A549 (cell line): ENCODE data around the gene BAHCC1. TPM values are rescaled to one million over a fixed set of nuclear protein-coding genes. Genes with fewer than 3 reads are reported as not detected.
A peak's percentile ranks its signal among the peaks of the same experiment; 100 is the strongest.

Experiments
- ATAC-seq, 2 experiments: fragments of 200-7000 bp in 1 of 2; fragments of >200 bp in 1 of 2; cut with Nextera tagmentation in 1 of 2; cut with Tn5 transposase in 1 of 2; 3 replicates each; pipeline versions ENCODE4 v1.8.0 to v1.9.1; 2018 to 2020; ENCODE audit warnings: mild to moderate bottlenecking in 1 of 2, moderate library complexity in 1 of 2
- CTCF ChIA-PET: fragments of 300-600 bp; sonication (Branson Sonifier 250); formaldehyde crosslinking; extraction: SDS; loops from one replicate; lab custom pipeline; 2021; ENCODE audit warnings: antibody characterized with exemption, inconsistent platforms; lab: Yijun Ruan, JAX
- POLR2A ChIA-PET: fragments of 350-600 bp; formaldehyde crosslinking; extraction: SDS; loops from one replicate; lab custom pipeline; 2021; ENCODE audit warnings: antibody characterized with exemption, inconsistent platforms; lab: Yijun Ruan, JAX
- DNase-seq, 2 experiments: peaks; one replicate each; pipeline versions ENCODE4 v3.0.0 to v3.0.0-alpha.2; 2011 to 2016; ENCODE audit warnings: low read depth in 1 of 2, low spot score in 1 of 2
- FAIRE-seq: peaks from 2 replicates; lab custom pipeline; 2011; peaks lifted over from hg19 to GRCh38; lab: Jason Lieb, UNC
- H3K27ac ChIP-seq, 2 experiments: fragments of >200 bp; sonication (Bioruptor Twin); formaldehyde crosslinking; 3 replicates each; pipeline ENCODE4 v1.5.1; 2016 to 2017
- H3K4me1 ChIP-seq: fragments of >200 bp; sonication (Bioruptor Twin); formaldehyde crosslinking; 3 replicates; pipeline ENCODE4 v1.6.1; 2016
- H3K4me2 ChIP-seq: fragments of >200 bp; sonication (Bioruptor Twin); formaldehyde crosslinking; 3 replicates; pipeline ENCODE4 v1.6.1; 2016
- H3K4me3 ChIP-seq: fragments of >200 bp; sonication (Bioruptor Twin); formaldehyde crosslinking; 3 replicates; pipeline ENCODE4 v1.5.1; 2016
- H3K9me3 ChIP-seq: fragments of >200 bp; sonication (Bioruptor Twin); formaldehyde crosslinking; 3 replicates; pipeline ENCODE4 v1.6.1; 2016
- BCL3 ChIP-seq: fragments of >200 bp; sonication (Bioruptor Twin); formaldehyde crosslinking; IDR thresholded peaks from 3 replicates; pipeline ENCODE4 v1.6.1; 2016
- CTCF ChIP-seq: fragments of >200 bp; sonication (Bioruptor Twin); formaldehyde crosslinking; IDR thresholded peaks from 3 replicates; pipeline ENCODE4 v1.5.1; 2016
- E2F6 ChIP-seq: IDR thresholded peaks from 2 replicates; pipeline ENCODE4 v1.6.1; 2012; ENCODE audit warnings: low read depth, borderline replicate concordance
- EHF ChIP-seq: fragments of 250-450 bp; sonication (Bioruptor Pico); IDR thresholded peaks from 2 replicates; pipeline ENCODE4 v1.5.0; 2020; ENCODE audit warnings: mild to moderate bottlenecking
- EP300 ChIP-seq, 2 experiments: fragments of >200 bp; sonication (Bioruptor Twin); formaldehyde crosslinking; IDR thresholded peaks; 2 replicates in 1 of 2; 3 replicates in 1 of 2; pipeline ENCODE4 v1.6.1; 2016 to 2017
- GATA3 ChIP-seq: IDR thresholded peaks from 2 replicates; pipeline ENCODE4 v1.6.1; 2012; ENCODE audit warnings: borderline replicate concordance
- JUN ChIP-seq, 2 experiments: fragments of >200 bp; sonication (Bioruptor Twin); formaldehyde crosslinking; IDR thresholded peaks; 2 replicates in 1 of 2; 3 replicates in 1 of 2; pipeline ENCODE4 v1.6.1; 2016 to 2017
- KDM5A ChIP-seq: fragments of 200-600 bp; sonication (generic); IDR thresholded peaks from 2 replicates; pipeline ENCODE4 v1.6.1; 2016; ENCODE audit warnings: antibody characterized with exemption, mild to moderate bottlenecking
- MAX ChIP-seq: IDR thresholded peaks from 2 replicates; pipeline ENCODE4 v1.6.1; 2012
- PBX3 ChIP-seq: IDR thresholded peaks from 2 replicates; pipeline ENCODE4 v1.6.1; 2012
- PHF8 ChIP-seq: fragments of 200-600 bp; sonication (generic); IDR thresholded peaks from 2 replicates; pipeline ENCODE4 v1.6.1; 2016; ENCODE audit warnings: low read depth, mild to moderate bottlenecking, antibody characterized with exemption, moderate library complexity, borderline replicate concordance
- POLR2A ChIP-seq: IDR thresholded peaks from 2 replicates; pipeline ENCODE4 v1.6.1; 2012; ENCODE audit warnings: mild to moderate bottlenecking, low read length
- POLR2AphosphoS2 ChIP-seq: conservative IDR thresholded peaks from 2 replicates; pipeline ENCODE4 v1.6.1; 2012; ENCODE audit warnings: low read length, improper control_type of control experiment, inconsistent platforms
- RNF2 ChIP-seq: fragments of 200-600 bp; sonication (generic); IDR thresholded peaks from 2 replicates; pipeline ENCODE4 v1.6.1; 2016; ENCODE audit warnings: low read depth, mild to moderate bottlenecking, antibody characterized with exemption, moderate library complexity, borderline replicate concordance
- SMC3 ChIP-seq: fragments of >200 bp; sonication (Bioruptor Twin); formaldehyde crosslinking; IDR thresholded peaks from 3 replicates; pipeline ENCODE4 v1.6.1; 2018; ENCODE audit warnings: inconsistent platforms
- SREBF2 ChIP-seq: fragments of 450-650 bp; IDR thresholded peaks from 2 replicates; pipeline ENCODE4 v1.6.1; 2014; ENCODE audit warnings: mild to moderate bottlenecking, moderate library complexity
- TFCP2L1 ChIP-seq: fragments of 250-450 bp; sonication (Bioruptor Pico); IDR thresholded peaks from 2 replicates; pipeline ENCODE4 v1.5.0; 2021; ENCODE audit warnings: mild to moderate bottlenecking
- WGBS: methylation state at CpG from one replicate; pipeline ENCODE4 v1.1.6; 2017; ENCODE audit errors: missing lambda C conversion rate; 5-methylcytosine and 5-hydroxymethylcytosine counted together
- polyA plus RNA-seq, 4 experiments: library from polyadenylated mRNA; depleted of rRNA in 3 of 4; stranded (reverse); fragments of >200 nt; fragmentation: RNase III in 1 of 4; extraction: RNeasy Plus Mini Kit Qiagen cat#74134 plus additional on column Dnase treatment in 1 of 4; gene quantifications; 2 replicates in 3 of 4; 3 replicates in 1 of 4; pipeline ENCODE4 v1.2.3, GENCODE V29; 2011 to 2017

Gene BAHCC1
- polyA plus RNA-seq, 2 of the 4 experiments (the other 2 are of a cell fraction), result 2.6 to 5.8 TPM

GRCh38 chr17:81386646-81387099, 8.6 kb upstream of the BAHCC1 start:
- H3K4me2 ChIP-seq, result peak overlapping the region; percentile 97
- no peaks in the 10 kb centered on the region for H3K9me3 ChIP-seq
- peaks cover 13% of the 10 kb centered on the region; the same call in 2 of the 3 replicates for H3K4me1 ChIP-seq
- CTCF ChIA-PET, result no interaction called here
- ATAC-seq, result peak; percentile 5 to 11; a peak in 3 of 6 replicates
- no peak for FAIRE-seq
- POLR2A ChIA-PET, result no interaction called here
- TF ChIP-seq SMC3, result peak; percentile 20; the same call in 2 of the 3 replicates
- no peak for TF ChIP-seq EHF (CRISPR knock-in tag)
- peak in 1 of 2 experiments; percentile 40; a peak in 1 of 5 replicates for TF ChIP-seq JUN (IDR thresholded peaks at IDR 0.05)
- TF ChIP-seq KDM5A, result no peak
- peak overlapping the region; percentile 82 for H3K4me3 ChIP-seq
- WGBS, result 13% methylated on average over 10 of the region's 60 CpGs
- no peak for DNase-seq
- H3K27ac ChIP-seq, result peak overlapping the region; percentile 84 to 94

GRCh38 chr17:81387100-81388090, 7.9 kb upstream of the BAHCC1 start:
- FAIRE-seq (no peak), DNase-seq (peak in 1 of 2 experiments; percentile 61), ATAC-seq (peak; percentile 8 to 29; a peak in 3 of 6 replicates)
- H3K4me3 ChIP-seq, result peak overlapping the region; percentile 82
- H3K4me1 ChIP-seq, result peaks cover 14% of the 10 kb centered on the region
- H3K27ac ChIP-seq, result peak overlapping the region; percentile 84 to 94
- no peaks in the 10 kb centered on the region for H3K9me3 ChIP-seq
- CTCF ChIA-PET, result no interaction called here
- WGBS, result 21% methylated on average over 69 of the region's 96 CpGs
- peak overlapping the region; percentile 97 for H3K4me2 ChIP-seq
- TF ChIP-seq GATA3 (no peak), POLR2A (peak; percentile 25), MAX (peak; percentile 67; the same call in 1 of the 2 replicates), SREBF2 (no peak), PHF8 (0 out of 2 replicates have a peak, but pooled peaks have one; percentile 4), TFCP2L1 (CRISPR knock-in tag) (0 out of 2 replicates have a peak, but pooled peaks have one; percentile 26), PBX3 (0 out of 2 replicates have a peak, but pooled peaks have one; percentile 50), E2F6 (0 out of 2 replicates have a peak, but pooled peaks have one; percentile 22), JUN (IDR thresholded peaks at IDR 0.05) (peak in 1 of 2 experiments; percentile 31; a peak in 1 of 5 replicates), EP300 (IDR thresholded peaks at IDR 0.05) (no peak), POLR2AphosphoS2 (no peak), CTCF (no peak), RNF2 (no peak; the same call in 1 of the 2 replicates), BCL3 (peak; percentile 37; the same call in 1 of the 3 replicates)
- POLR2A ChIA-PET, result no interaction called here
